Tibial nerve (tissue), 4 donors: Measurements from ENCODE around the gene SYT1. TPM values are rescaled to one million over a fixed set of nuclear protein-coding genes. Genes with fewer than 3 reads are reported as not detected.

Experiments
- DNase-seq, 2 donors: peaks; one replicate each; pipeline ENCODE4 v3.0.0-alpha.2; 2019; ENCODE audit warnings: low spot score in 2 of 2
- H3K27ac ChIP-seq, 4 donors: fragments of 200-600 bp; sonication (generic) in 3 of 4; one replicate each; pipeline ENCODE4 v1.5.1; 2017 to 2019; ENCODE audit warnings: mild to moderate bottlenecking in 1 of 4
- H3K27me3 ChIP-seq, 2 donors: fragments of 200-600 bp; sonication (generic) in 1 of 2; one replicate each; pipeline versions ENCODE4 v1.5.1 to v1.6.0; 2017 to 2019
- H3K36me3 ChIP-seq, 3 donors: fragments of 200-600 bp; sonication (generic); one replicate each; pipeline ENCODE4 v1.5.1; 2018 to 2019
- H3K4me1 ChIP-seq, 4 donors: fragments of 200-600 bp; sonication (generic) in 3 of 4; one replicate each; pipeline ENCODE4 v1.5.1; 2017 to 2019
- H3K4me3 ChIP-seq, 4 donors: fragments of 200-600 bp; sonication (generic) in 3 of 4; one replicate each; pipeline ENCODE4 v1.5.1; 2017 to 2019; ENCODE audit warnings: mild to moderate bottlenecking in 1 of 4, moderate library complexity in 1 of 4
- H3K9me3 ChIP-seq, 4 donors: fragments of 200-600 bp; sonication (generic) in 3 of 4; one replicate each; pipeline ENCODE4 v1.5.1; 2017 to 2019
- CTCF ChIP-seq, 5 experiments: fragments of 200-600 bp in 3 of 5; fragments of 450-650 bp in 2 of 5; sonication (generic) in 3 of 5; IDR thresholded peaks; one replicate each; pipeline ENCODE4 v1.5.1; 2016 to 2019; ENCODE audit warnings: antibody characterized with exemption in 5 of 5, mild to moderate bottlenecking in 3 of 5, moderate library complexity in 2 of 5
- EP300 ChIP-seq, 2 donors: sonication (generic); formaldehyde crosslinking; IDR thresholded peaks; one replicate each; pipeline ENCODE4 v1.6.1; 2017; ENCODE audit warnings: antibody characterized with exemption in 2 of 2, mild to moderate bottlenecking in 1 of 2
- POLR2A ChIP-seq, 2 donors: fragments of 450-650 bp; IDR thresholded peaks; one replicate each; pipeline ENCODE4 v1.6.1; 2017; ENCODE audit warnings: antibody characterized with exemption in 2 of 2, mild to moderate bottlenecking in 2 of 2, moderate library complexity in 2 of 2
- WGBS, 2 donors: methylation state at CpG; one replicate each; pipeline ENCODE4 v1.1.5; 2018; 5-methylcytosine and 5-hydroxymethylcytosine counted together
- total RNA-seq, 4 donors: library from RNA; depleted of rRNA; stranded (reverse); fragments of >200 nt; gene quantifications; one replicate each; pipeline ENCODE4 v1.1.0, GENCODE V29; 2016

The SYT1 gene
- total RNA-seq, 4 donors from 2014 or later: 1.8 to 10.3 (median 4.7) TPM

- TF ChIP-seq POLR2A (IDR thresholded peaks at IDR 0.05): no peak
- TF ChIP-seq EP300 (IDR thresholded peaks at IDR 0.05): no peak
- no peak for TF ChIP-seq CTCF (IDR thresholded peaks at IDR 0.05)
These were observed 515.8 kb downstream of the SYT1 start for GRCh38 chr12:79380402-79380801.

GRCh38 chr12:79381248-79382208 lies 517.0 kb downstream of the SYT1 start:
- H3K27ac ChIP-seq: no peak overlapping the region
- H3K4me1 ChIP-seq: peaks cover 0 to 3% (median 0%) of the 10 kb centered on the region in 4 donors
- no peaks in the 10 kb centered on the region for H3K27me3 ChIP-seq
- no peaks in the 10 kb centered on the region for H3K9me3 ChIP-seq
- H3K36me3 ChIP-seq: no peaks in the 10 kb centered on the region
- DNase-seq: no peak
- 45 to 54% methylated on average over 11 of the region's 11 CpGs for WGBS, 2 donors
- H3K4me3 ChIP-seq: no peak overlapping the region
- TF ChIP-seq POLR2A (IDR thresholded peaks at IDR 0.05) (no peak), EP300 (IDR thresholded peaks at IDR 0.05) (no peak), CTCF (IDR thresholded peaks at IDR 0.05) (no peak)

More at GRCh38 chr12:79380402-79380801, 515.8 kb downstream of the SYT1 start:
- Histone ChIP-seq H3K36me3 (no peaks in the 10 kb centered on the region), H3K27ac (no peak overlapping the region), H3K4me1 (peaks cover 0 to 3% (median 0%) of the 10 kb centered on the region in 4 donors), H3K9me3 (no peaks in the 10 kb centered on the region), H3K27me3 (no peaks in the 10 kb centered on the region), H3K4me3 (no peak overlapping the region)
- DNase-seq: no peak
- WGBS, 2 donors: 83 to 88% methylated on average over 2 of the region's 2 CpGs

- Histone ChIP-seq H3K4me1 (no peaks in the 10 kb centered on the region), H3K9me3 (no peaks in the 10 kb centered on the region), H3K4me3 (no peak overlapping the region), H3K36me3 (no peaks in the 10 kb centered on the region), H3K27ac (no peak overlapping the region), H3K27me3 (no peaks in the 10 kb centered on the region)
- TF ChIP-seq POLR2A (IDR thresholded peaks at IDR 0.05) (no peak), EP300 (IDR thresholded peaks at IDR 0.05) (no peak), CTCF (IDR thresholded peaks at IDR 0.05) (no peak)
- WGBS, 2 donors: 81 to 90% methylated on average over 4 of the region's 4 CpGs
- DNase-seq: no peak
These were observed 520.0 kb downstream of the SYT1 start for GRCh38 chr12:79384551-79384950.

- Histone ChIP-seq H3K4me1 (no peaks in the 10 kb centered on the region), H3K4me3 (no peak overlapping the region), H3K27ac (no peak overlapping the region), H3K27me3 (no peaks in the 10 kb centered on the region), H3K36me3 (no peaks in the 10 kb centered on the region), H3K9me3 (no peaks in the 10 kb centered on the region)
- no peak for DNase-seq
- TF ChIP-seq EP300 (IDR thresholded peaks at IDR 0.05) (no peak), CTCF (IDR thresholded peaks at IDR 0.05) (no peak), POLR2A (IDR thresholded peaks at IDR 0.05) (no peak)
- WGBS, 2 donors: 70 to 85% methylated on average over 1 of the region's 1 CpG
These were observed 523.4 kb downstream of the SYT1 start for GRCh38 chr12:79388011-79388410.

- Histone ChIP-seq H3K27ac (no peak overlapping the region), H3K36me3 (no peaks in the 10 kb centered on the region), H3K9me3 (no peaks in the 10 kb centered on the region), H3K27me3 (no peaks in the 10 kb centered on the region), H3K4me3 (no peak overlapping the region), H3K4me1 (no peaks in the 10 kb centered on the region)
- no peak for DNase-seq
- WGBS, 2 donors: 86 to 89% methylated on average over 2 of the region's 2 CpGs
- TF ChIP-seq EP300 (IDR thresholded peaks at IDR 0.05) (no peak), POLR2A (IDR thresholded peaks at IDR 0.05) (no peak)
These were observed 529.3 kb downstream of the SYT1 start for GRCh38 chr12:79393842-79394241.
